K562 (cell line): ENCODE measurements around the gene RMND5B. TPM values are rescaled to one million over a fixed set of nuclear protein-coding genes. Genes with fewer than 3 reads are reported as not detected.

ENCODE experiments used
- ATF7 ChIP-seq: fragments of 450-650 bp; IDR thresholded peaks from 2 replicates; pipeline ENCODE4 v1.7.1; 2014; ENCODE audit warnings: mild to moderate bottlenecking, moderate library complexity
- BHLHE40 ChIP-seq: IDR thresholded peaks from 2 replicates; pipeline ENCODE4 v1.6.1; 2011; ENCODE audit warnings: low read length, improper control_type of control experiment
- EGR1 ChIP-seq: fragments of 450-650 bp; conservative IDR thresholded peaks from 2 replicates; pipeline ENCODE4 v1.6.1; 2017; ENCODE audit warnings: mild to moderate bottlenecking
- ESRRB ChIP-seq: fragments of 250-450 bp; sonication (Bioruptor Pico); IDR thresholded peaks from 2 replicates; pipeline ENCODE4 v1.5.0; 2020; ENCODE audit warnings: mild to moderate bottlenecking, moderate library complexity, borderline replicate concordance
- JUN ChIP-seq, 2 experiments: sonication (generic) in 1 of 2; formaldehyde crosslinking in 1 of 2; IDR thresholded peaks; 2 replicates each; pipeline versions ENCODE4 v1.6.1 to v1.8.0; 2012 to 2022; ENCODE audit warnings: borderline replicate concordance in 2 of 2, mild to moderate bottlenecking in 2 of 2, improper control_type of control experiment in 1 of 2, low read depth in 1 of 2, low read length in 1 of 2, missing genetic modification reagents in 1 of 2
- MCM2 ChIP-seq: fragments of 450-650 bp; IDR thresholded peaks from 2 replicates; pipeline ENCODE4 v1.6.1; 2017; ENCODE audit warnings: low read depth, mild to moderate bottlenecking
- MNT ChIP-seq, 2 experiments: fragments of 450-650 bp; conservative IDR thresholded peaks; 2 replicates each; pipeline ENCODE4 v1.6.1; 2017; ENCODE audit warnings: mild to moderate bottlenecking in 2 of 2, moderate library complexity in 2 of 2
- NFATC3 ChIP-seq: fragments of 450-650 bp; IDR thresholded peaks from 2 replicates; pipeline ENCODE4 v1.6.1; 2017; ENCODE audit warnings: mild to moderate bottlenecking
- NFRKB ChIP-seq: fragments of 450-650 bp; IDR thresholded peaks from 2 replicates; pipeline ENCODE4 v1.6.1; 2016; ENCODE audit warnings: low read depth
- POLR2B ChIP-seq: fragments of 450-650 bp; IDR thresholded peaks from 2 replicates; pipeline ENCODE4 v1.6.1; 2018; ENCODE audit warnings: low read depth; ENCODE audit not compliant: partially characterized antibody
- RNF219 ChIP-seq: fragments of 250-450 bp; sonication (Bioruptor Pico); IDR thresholded peaks from 2 replicates; pipeline ENCODE4 v1.5.0; 2022; ENCODE audit warnings: mild to moderate bottlenecking
- SMAD2 ChIP-seq: fragments of 150-350 bp; IDR thresholded peaks from 2 replicates; pipeline ENCODE4 v1.6.1; 2014; ENCODE audit warnings: low read depth, mild to moderate bottlenecking, low read length
- SRF ChIP-seq, 2 experiments: fragments of 250-450, 450-650 bp in 1 of 2; sonication (Bioruptor Pico) in 1 of 2; sonication (generic) in 1 of 2; formaldehyde crosslinking; IDR thresholded peaks; 2 replicates each; pipeline versions ENCODE4 v1.5.0 to v1.5.1; 2020 to 2022; ENCODE audit warnings: mild to moderate bottlenecking in 1 of 2, missing genetic modification reagents in 1 of 2
- TEAD2 ChIP-seq: fragments of 450-650 bp; IDR thresholded peaks from 2 replicates; pipeline ENCODE4 v1.6.1; 2016; ENCODE audit warnings: missing genetic modification characterization, control low read depth, missing compliant biosample characterization
- ZNF134 ChIP-seq: fragments of 250-450 bp; sonication (Bioruptor Pico); conservative IDR thresholded peaks from 2 replicates; pipeline ENCODE4 v1.4.0; 2020
- ZNF197 ChIP-seq: fragments of 200-800 bp; sonication (Bioruptor generic); IDR thresholded peaks from 2 replicates; pipeline ENCODE4 v1.6.1; 2016; ENCODE audit warnings: low read depth, missing genetic modification characterization, missing compliant biosample characterization
- ZNF232 ChIP-seq: sonication (generic); formaldehyde crosslinking; IDR thresholded peaks from 2 replicates; pipeline ENCODE4 v1.8.0; 2022; ENCODE audit warnings: mild to moderate bottlenecking, missing genetic modification reagents
- ZNF384 ChIP-seq: IDR thresholded peaks from 2 replicates; pipeline ENCODE4 v1.6.1; 2012; ENCODE audit warnings: low read depth, low read length, improper control_type of control experiment
- ZNF75A ChIP-seq: fragments of 450-650 bp; formaldehyde crosslinking; IDR thresholded peaks from 2 replicates; pipeline ENCODE4 v1.4.0; 2020; ENCODE audit warnings: mild to moderate bottlenecking
- polyA plus RNA-seq, 8 experiments: library from polyadenylated mRNA; depleted of rRNA in 4 of 8; stranded (reverse) in 5 of 8; unstranded in 3 of 8; fragments of >200 nt; fragmentation: Nextera tagmentation in 2 of 8; fragmentation: Illumina TruSeq in 1 of 8; extraction: Ambion mirVana in 2 of 8; extraction: Trizol in 1 of 8; gene quantifications; 2 replicates each; pipeline versions ENCODE4 v1.2.1 to v1.2.3, GENCODE V29; 2011 to 2014; ENCODE audit warnings: inconsistent platforms in 1 of 8, missing spikeins in 1 of 8
- total RNA-seq, 7 experiments: library from RNA; depleted of rRNA in 6 of 7; stranded (reverse); fragments of >200 nt in 6 of 7; fragmentation: Illumina TruSeq in 2 of 7; extraction: Trizol in 2 of 7; gene quantifications; 2 replicates each; pipeline versions ENCODE4 v1.2.1 to v1.2.3, GENCODE V29; 2011 to 2021; ENCODE audit warnings: low replicate concordance in 1 of 7
- TF ChIP-seq, protein P1 (sequence below): fragments of 450-650 bp; IDR thresholded peaks from 2 replicates; pipeline ENCODE4 v1.6.1; 2016; ENCODE audit warnings: antibody characterized with exemption
- TF ChIP-seq, protein P2 (sequence below): sonication (generic); formaldehyde crosslinking; IDR thresholded peaks from 2 replicates; pipeline ENCODE4 v1.8.0; 2022; ENCODE audit warnings: missing genetic modification reagents, mild to moderate bottlenecking, moderate library complexity, borderline replicate concordance
- TF ChIP-seq, protein P3 (sequence below): fragments of 250-450 bp; sonication (Bioruptor Pico); IDR thresholded peaks from 2 replicates; pipeline ENCODE4 v1.8.0; 2021; ENCODE audit warnings: borderline replicate concordance, mild to moderate bottlenecking, moderate library complexity; ENCODE audit not compliant: poor library complexity, severe bottlenecking

RMND5B gene
- total and polyA plus RNA-seq, 9 of the 15 experiments (the other 6 are each of a cell fraction or from before 2014, with no cell fraction given) = 2.6 to 57.0 (median 28.3) TPM

DNA sequence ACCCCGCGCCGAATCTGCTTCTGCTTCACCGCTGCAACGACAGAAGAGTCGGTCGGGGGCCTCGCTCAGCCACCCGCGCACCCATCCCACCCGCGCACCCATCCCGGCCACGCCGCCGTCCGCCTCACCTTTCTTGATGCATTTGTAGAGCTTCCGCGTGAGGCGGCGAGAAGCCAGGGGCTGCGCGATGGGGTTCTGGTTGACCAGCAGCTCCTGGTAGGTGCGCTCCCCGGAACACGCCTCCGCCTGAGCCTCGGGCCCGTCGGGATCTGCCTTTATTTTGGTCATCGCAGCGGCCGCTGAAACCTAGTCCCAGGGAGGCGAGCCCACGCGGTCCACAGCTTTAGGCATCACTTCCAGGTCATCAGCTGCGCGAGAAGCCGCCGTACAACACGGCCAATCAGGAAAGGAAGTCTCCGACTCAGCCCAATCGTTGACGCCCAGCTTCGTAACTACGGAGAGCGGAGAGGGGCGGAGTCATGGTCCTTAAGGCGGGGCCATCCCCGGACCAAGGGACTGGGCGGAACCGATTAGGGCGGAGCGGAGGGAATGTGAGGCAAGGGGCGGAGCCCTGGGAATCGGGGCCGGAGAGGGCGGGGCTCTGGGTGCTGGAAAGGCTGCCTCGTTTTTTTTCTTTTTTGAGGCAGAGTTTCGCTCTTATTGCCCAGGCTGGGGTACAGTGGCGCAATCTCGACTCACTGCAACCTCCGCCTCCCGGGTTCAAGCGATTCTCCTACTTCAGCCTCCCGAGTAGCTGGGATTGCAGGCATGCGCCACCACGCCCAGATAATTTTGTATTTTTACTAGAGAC, 22.9 kb downstream of the RMND5B start, which contains the start of gene NHP2 (continued):
- TF ChIP-seq RNF219 (CRISPR knock-in tag) (no peak), EGR1 (peak; percentile 68), ZNF197 (CRISPR knock-in tag) (no peak), BHLHE40 (no peak), NFATC3 (no peak), ZNF75A (CRISPR knock-in tag) (no peak), POLR2B (peak; percentile 52), MNT (conservative IDR thresholded peaks at IDR 0.05) (peak; percentile 91 to 97), MCM2 (no peak), ESRRB (CRISPR knock-in tag) (no peak), TEAD2 (tag) (no peak), ATF7 (peak; percentile 79; the same call in 1 of the 2 replicates), ZNF384 (peak; percentile 86), SRF (CRISPR knock-in tag; IDR thresholded peaks at IDR 0.05) (peak in 1 of 2 experiments; percentile 86; a peak in 2 of 4 replicates), NFRKB (no peak), SMAD2 (no peak), ZNF232 (CRISPR knock-in tag) (no peak), ZNF134 (CRISPR knock-in tag) (no peak), JUN (IDR thresholded peaks at IDR 0.05; ENCODE audit: borderline replicate concordance, low read depth, low read length) (peak; percentile 50; the same call in 1 of the 2 replicates), JUN (CRISPR knock-in tag; IDR thresholded peaks at IDR 0.05; ENCODE audit: borderline replicate concordance) (no peak)
- TF ChIP-seq, protein P1, sequence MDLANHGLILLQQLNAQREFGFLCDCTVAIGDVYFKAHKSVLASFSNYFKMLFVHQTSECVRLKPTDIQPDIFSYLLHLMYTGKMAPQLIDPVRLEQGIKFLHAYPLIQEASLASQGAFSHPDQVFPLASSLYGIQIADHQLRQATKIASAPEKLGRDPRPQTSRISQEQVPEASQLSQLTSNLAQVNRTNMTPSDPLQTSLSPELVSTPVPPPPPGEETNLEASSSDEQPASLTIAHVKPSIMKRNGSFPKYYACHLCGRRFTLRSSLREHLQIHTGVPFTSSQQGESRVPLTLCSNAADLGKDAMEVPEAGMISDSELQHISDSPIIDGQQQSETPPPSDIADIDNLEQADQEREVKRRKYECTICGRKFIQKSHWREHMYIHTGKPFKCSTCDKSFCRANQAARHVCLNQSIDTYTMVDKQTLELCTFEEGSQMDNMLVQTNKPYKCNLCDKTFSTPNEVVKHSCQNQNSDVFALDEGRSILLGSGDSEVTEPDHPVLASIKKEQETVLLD = no peak
- TF ChIP-seq, protein P2, sequence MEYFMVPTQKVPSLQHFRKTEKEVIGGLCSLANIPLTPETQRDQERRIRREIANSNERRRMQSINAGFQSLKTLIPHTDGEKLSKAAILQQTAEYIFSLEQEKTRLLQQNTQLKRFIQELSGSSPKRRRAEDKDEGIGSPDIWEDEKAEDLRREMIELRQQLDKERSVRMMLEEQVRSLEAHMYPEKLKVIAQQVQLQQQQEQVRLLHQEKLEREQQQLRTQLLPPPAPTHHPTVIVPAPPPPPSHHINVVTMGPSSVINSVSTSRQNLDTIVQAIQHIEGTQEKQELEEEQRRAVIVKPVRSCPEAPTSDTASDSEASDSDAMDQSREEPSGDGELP (CRISPR knock-in tag) = peak; percentile 99
- TF ChIP-seq, protein P3, sequence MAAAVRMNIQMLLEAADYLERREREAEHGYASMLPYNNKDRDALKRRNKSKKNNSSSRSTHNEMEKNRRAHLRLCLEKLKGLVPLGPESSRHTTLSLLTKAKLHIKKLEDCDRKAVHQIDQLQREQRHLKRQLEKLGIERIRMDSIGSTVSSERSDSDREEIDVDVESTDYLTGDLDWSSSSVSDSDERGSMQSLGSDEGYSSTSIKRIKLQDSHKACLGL (CRISPR knock-in tag) = peak; percentile 76
